Nephron (organoid): Measurements from ENCODE around the gene FAM200A.
"Not testable (repeated sequence)": the region's sequence is repeated elsewhere in the genome, so short reads cannot be mapped to it uniquely, and the experiment has no call there.

ENCODE experiments used
- H3K27ac Mint-ChIP-seq, 3 experiments: 2 replicates each; pipeline ENCODE4 v1.8.0; 2020; ENCODE audit warnings: mixed read lengths in 3 of 3, mild to moderate bottlenecking in 2 of 3, moderate library complexity in 1 of 3
- H3K27me3 Mint-ChIP-seq: 2 replicates; pipeline ENCODE4 v1.8.0; 2021; ENCODE audit warnings: low read depth, mild to moderate bottlenecking, moderate library complexity, mixed read lengths
- H3K36me3 Mint-ChIP-seq: 2 replicates; pipeline ENCODE4 v1.8.0; 2020; ENCODE audit warnings: low read depth, mixed read lengths
- H3K4me1 Mint-ChIP-seq: 2 replicates; pipeline ENCODE4 v1.8.0; 2020; ENCODE audit warnings: mixed read lengths
- H3K4me3 Mint-ChIP-seq, 3 experiments: 2 replicates each; pipeline ENCODE4 v1.8.0; 2020; ENCODE audit warnings: mild to moderate bottlenecking in 3 of 3, mixed read lengths in 3 of 3, moderate library complexity in 2 of 3
- H3K9me3 Mint-ChIP-seq: 2 replicates; pipeline ENCODE4 v1.8.0; 2020; ENCODE audit warnings: mixed read lengths
- CTCF ChIP-seq, 3 experiments: fragments of 200-600 bp; sonication (generic); IDR thresholded peaks; one replicate each; pipeline ENCODE4 v1.5.0; 2021; ENCODE audit warnings: antibody characterized with exemption in 3 of 3; ENCODE audit not compliant: unreplicated experiment in 3 of 3

Gene FAM200A

GRCh38 chr7:99504281-99504602 lies 47.7 kb downstream of the FAM200A start:
- H3K27ac Mint-ChIP-seq: peak overlapping the region; percentile 87 to 98 (median 94)
- H3K27me3 Mint-ChIP-seq: no peaks in the 10 kb centered on the region
- peak overlapping the region; percentile 89 to 95 (median 94) for H3K4me3 Mint-ChIP-seq
- peaks cover 25% of the 10 kb centered on the region for H3K4me1 Mint-ChIP-seq
- H3K9me3 Mint-ChIP-seq: no peaks in the 10 kb centered on the region
- peaks cover 9% of the 10 kb centered on the region for H3K36me3 Mint-ChIP-seq
- no peak for TF ChIP-seq CTCF (IDR thresholded peaks at IDR 0.05; ENCODE audit: unreplicated experiment in 3 of 3)

DNA sequence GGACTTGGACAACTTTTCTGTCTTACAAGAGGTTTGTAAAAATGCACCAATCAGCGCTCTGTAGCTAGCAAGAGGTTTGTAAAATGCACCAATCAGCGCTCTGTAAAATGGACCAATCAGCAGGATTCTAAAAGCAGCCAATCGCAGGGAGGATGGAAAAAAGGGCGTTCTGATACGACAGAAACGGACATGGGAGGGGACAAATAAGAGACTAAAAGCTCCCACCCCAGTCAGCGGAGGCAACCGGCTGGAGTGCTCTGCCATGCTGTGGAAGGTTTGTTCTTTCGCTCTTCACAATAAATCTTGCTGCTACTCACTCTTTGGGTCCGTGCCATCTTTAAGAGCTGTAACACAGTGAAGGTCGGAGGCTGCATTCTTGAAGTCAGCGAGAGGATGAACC lies 50.7 kb downstream of the FAM200A start:
- Mint-ChIP-seq H3K27ac (peak overlapping the region in 2 of 3 experiments; percentile 35 to 38), H3K36me3 (peaks cover 23% of the 10 kb centered on the region), H3K4me1 (peaks cover 31% of the 10 kb centered on the region), H3K4me3 (peak overlapping the region; percentile 97 to 99 (median 98))
- not testable (repeated sequence) for H3K9me3 Mint-ChIP-seq, H3K27me3 Mint-ChIP-seq

- peak overlapping the region; percentile 93 to 97 (median 96) for H3K27ac Mint-ChIP-seq
- peak overlapping the region; percentile 97 to 99 (median 98) for H3K4me3 Mint-ChIP-seq
- H3K4me1 Mint-ChIP-seq: peaks cover 25% of the 10 kb centered on the region
- H3K9me3 Mint-ChIP-seq: no peaks in the 10 kb centered on the region
- H3K36me3 Mint-ChIP-seq: peaks cover 28% of the 10 kb centered on the region
- H3K27me3 Mint-ChIP-seq: no peaks in the 10 kb centered on the region
- TF ChIP-seq CTCF (IDR thresholded peaks at IDR 0.05; ENCODE audit: unreplicated experiment in 3 of 3): no peak
These were observed 51.3 kb downstream of the FAM200A start for GRCh38 chr7:99500637-99501009.

GRCh38 chr7:99499721-99500636 lies 51.9 kb downstream of the FAM200A start, which contains the start of gene ZNF394:
ZNF394 (minus strand) TSS chr7:99500281; CDS start chr7:99500093, 188 bp downstream.
- peaks cover 20% of the 10 kb centered on the region for H3K4me1 Mint-ChIP-seq
- peak within 1 kb of the TSS; percentile 93 to 97 (median 96) for H3K27ac Mint-ChIP-seq
- H3K9me3 Mint-ChIP-seq: no peaks in the 10 kb centered on the region
- peak within 1 kb of the TSS; percentile 97 to 99 (median 98) for H3K4me3 Mint-ChIP-seq
- no peak for TF ChIP-seq CTCF (IDR thresholded peaks at IDR 0.05; ENCODE audit: unreplicated experiment in 3 of 3)
- H3K36me3 Mint-ChIP-seq: peaks cover 34% of the 10 kb centered on the region
- H3K27me3 Mint-ChIP-seq: no peaks in the 10 kb centered on the region

DNA sequence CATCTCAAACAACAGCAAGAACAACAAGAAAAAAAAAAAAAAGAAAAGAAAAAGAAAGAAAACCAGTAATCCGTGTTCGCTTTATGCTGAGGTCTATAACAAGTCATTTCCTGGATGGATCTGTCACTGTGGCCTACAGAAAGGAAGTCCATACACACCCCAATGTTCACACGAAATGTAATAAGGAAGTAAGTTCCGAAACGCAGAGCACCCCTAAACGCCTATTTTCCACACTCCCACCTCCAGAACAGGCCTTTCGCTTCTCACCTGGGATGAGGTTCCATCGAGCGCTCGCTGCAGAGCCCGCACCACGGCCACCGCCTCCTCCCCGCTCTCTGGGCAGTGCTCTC lies 52.6 kb downstream of the FAM200A start:
- no peaks in the 10 kb centered on the region for H3K27me3 Mint-ChIP-seq
- peak overlapping the region; percentile 93 to 97 (median 96) for H3K27ac Mint-ChIP-seq

DNA sequence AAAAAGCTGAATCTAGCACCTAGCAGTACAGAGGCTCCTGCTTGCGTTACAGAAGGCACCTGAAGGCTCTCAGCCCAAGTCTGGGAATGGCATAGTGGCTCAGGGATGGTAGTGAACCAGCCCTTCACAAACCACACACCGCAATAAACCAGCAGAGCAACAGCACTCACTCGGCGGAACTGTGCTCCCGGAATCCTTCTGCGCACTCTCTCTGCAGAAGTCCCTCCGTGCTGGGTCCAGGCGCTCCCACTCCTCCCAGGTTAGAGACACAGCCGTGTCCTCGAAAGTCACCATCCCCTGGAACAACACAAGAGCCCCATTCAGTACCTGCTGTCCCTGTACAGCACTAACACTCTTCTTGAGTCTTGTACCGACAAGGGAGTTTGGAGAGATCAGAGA lies 53.4 kb downstream of the FAM200A start:
- peaks cover 20% of the 10 kb centered on the region for H3K4me1 Mint-ChIP-seq
- H3K4me3 Mint-ChIP-seq: peak overlapping the region; percentile 97 to 99 (median 98)
- peaks cover 48% of the 10 kb centered on the region for H3K36me3 Mint-ChIP-seq
- TF ChIP-seq CTCF (IDR thresholded peaks at IDR 0.05; ENCODE audit: unreplicated experiment in 3 of 3): no peak
- peak overlapping the region; percentile 17 to 96 (median 40) for H3K27ac Mint-ChIP-seq
- H3K9me3 Mint-ChIP-seq: peaks cover 9% of the 10 kb centered on the region
- H3K27me3 Mint-ChIP-seq: no peaks in the 10 kb centered on the region

More for the DNA sequence above, 52.6 kb downstream of the FAM200A start:
- H3K4me3 Mint-ChIP-seq: peak overlapping the region; percentile 97 to 99 (median 98)
- TF ChIP-seq CTCF (IDR thresholded peaks at IDR 0.05; ENCODE audit: unreplicated experiment in 3 of 3): no peak
- peaks cover 40% of the 10 kb centered on the region for H3K36me3 Mint-ChIP-seq
- H3K9me3 Mint-ChIP-seq: peaks cover under 1% of the 10 kb centered on the region
- peaks cover 20% of the 10 kb centered on the region for H3K4me1 Mint-ChIP-seq
